K562 (cell line): ENCODE measurements around the gene TNFSF13. TPM values are rescaled to one million over a fixed set of nuclear protein-coding genes. Genes with fewer than 3 reads are reported as not detected.

Source experiments
- ATF1 ChIP-seq, 2 experiments: fragments of 450-650 bp in 1 of 2; IDR thresholded peaks; 2 replicates each; pipeline ENCODE4 v1.6.1; 2016; ENCODE audit warnings: missing compliant biosample characterization in 1 of 2, missing genetic modification characterization in 1 of 2
- BHLHE40 ChIP-seq: IDR thresholded peaks from 2 replicates; pipeline ENCODE4 v1.6.1; 2011; ENCODE audit warnings: low read length, improper control_type of control experiment
- BRCA1 ChIP-seq, 2 experiments: fragments of 450-650 bp in 1 of 2; sonication (generic) in 1 of 2; formaldehyde crosslinking in 1 of 2; IDR thresholded peaks; 2 replicates each; pipeline versions ENCODE4 v1.5.0 to v1.6.1; 2017 to 2020; ENCODE audit warnings: mild to moderate bottlenecking in 1 of 2, missing genetic modification reagents in 1 of 2
- CBX3 ChIP-seq, 2 experiments: IDR thresholded peaks; 1 replicate in 1 of 2; 2 replicates in 1 of 2; pipeline ENCODE4 v1.6.1; 2012; ENCODE audit warnings: inconsistent platforms in 2 of 2, low read length in 2 of 2, borderline replicate concordance in 1 of 2, control low read depth in 1 of 2
- CREB1 ChIP-seq, 2 experiments: sonication (generic) in 1 of 2; formaldehyde crosslinking in 1 of 2; IDR thresholded peaks; 2 replicates each; pipeline versions ENCODE4 v1.6.1 to v1.8.0; 2012 to 2022; ENCODE audit warnings: inconsistent platforms in 1 of 2, mild to moderate bottlenecking in 1 of 2, missing genetic modification reagents in 1 of 2, moderate library complexity in 1 of 2
- ESRRB ChIP-seq: fragments of 250-450 bp; sonication (Bioruptor Pico); IDR thresholded peaks from 2 replicates; pipeline ENCODE4 v1.5.0; 2020; ENCODE audit warnings: mild to moderate bottlenecking, moderate library complexity, borderline replicate concordance
- FOXK2 ChIP-seq, 2 experiments: fragments of 450-650 bp; IDR thresholded peaks in 1 of 2; conservative IDR thresholded peaks in 1 of 2; 2 replicates each; pipeline ENCODE4 v1.6.1; 2016; ENCODE audit warnings: low read depth in 2 of 2, mild to moderate bottlenecking in 1 of 2
- HMGN3 ChIP-seq: IDR thresholded peaks from 2 replicates; pipeline ENCODE4 v1.6.1; 2011; ENCODE audit warnings: borderline replicate concordance, low read depth, mild to moderate bottlenecking, mixed read lengths, low read length; ENCODE audit not compliant: insufficient read length; ENCODE audit errors: extremely low read depth
- LEF1 ChIP-seq: fragments of 450-650 bp; IDR thresholded peaks from 2 replicates; pipeline ENCODE4 v1.6.1; 2016; ENCODE audit warnings: mild to moderate bottlenecking
- MEF2D ChIP-seq: conservative IDR thresholded peaks from 2 replicates; pipeline ENCODE4 v1.6.1; 2016; ENCODE audit warnings: low read depth, missing genetic modification characterization, missing compliant biosample characterization
- NR2F6 ChIP-seq: fragments of 450-650 bp; formaldehyde crosslinking; IDR thresholded peaks from 2 replicates; pipeline ENCODE4 v1.4.0; 2020; ENCODE audit warnings: mild to moderate bottlenecking
- PHB ChIP-seq: fragments of 250-450 bp; sonication (Bioruptor Pico); IDR thresholded peaks from 2 replicates; pipeline ENCODE4 v1.5.0; 2021
- ZBED1 ChIP-seq: IDR thresholded peaks from 2 replicates; pipeline ENCODE4 v1.6.1; 2014
- ZKSCAN1 ChIP-seq: fragments of 150-350 bp; IDR thresholded peaks from 2 replicates; pipeline ENCODE4 v1.6.1; 2016; ENCODE audit warnings: low read depth, low read length
- ZNF124 ChIP-seq: sonication (generic); formaldehyde crosslinking; IDR thresholded peaks from 2 replicates; pipeline ENCODE4 v1.8.1; 2022; ENCODE audit warnings: missing genetic modification reagents
- ZNF282 ChIP-seq: sonication (generic); formaldehyde crosslinking; IDR thresholded peaks from 2 replicates; pipeline ENCODE4 v1.8.1; 2023; ENCODE audit warnings: missing genetic modification reagents
- ZNF583 ChIP-seq: fragments of 250-450 bp; sonication (Bioruptor Pico); IDR thresholded peaks from 2 replicates; pipeline ENCODE4 v1.4.0; 2020
- polyA plus RNA-seq, 8 experiments: library from polyadenylated mRNA; depleted of rRNA in 4 of 8; stranded (reverse) in 5 of 8; unstranded in 3 of 8; fragments of >200 nt; fragmentation: Nextera tagmentation in 2 of 8; fragmentation: Illumina TruSeq in 1 of 8; extraction: Ambion mirVana in 2 of 8; extraction: Trizol in 1 of 8; gene quantifications; 2 replicates each; pipeline versions ENCODE4 v1.2.1 to v1.2.3, GENCODE V29; 2011 to 2014; ENCODE audit warnings: inconsistent platforms in 1 of 8, missing spikeins in 1 of 8
- total RNA-seq, 7 experiments: library from RNA; depleted of rRNA in 6 of 7; stranded (reverse); fragments of >200 nt in 6 of 7; fragmentation: Illumina TruSeq in 2 of 7; extraction: Trizol in 2 of 7; gene quantifications; 2 replicates each; pipeline versions ENCODE4 v1.2.1 to v1.2.3, GENCODE V29; 2011 to 2021; ENCODE audit warnings: low replicate concordance in 1 of 7
- TF ChIP-seq, protein P1 (sequence below): fragments of 250-450 bp; sonication (Bioruptor Pico); IDR thresholded peaks from 2 replicates; pipeline ENCODE4 v1.4.0; 2020; ENCODE audit warnings: mild to moderate bottlenecking
- TF ChIP-seq, protein P2 (sequence below): IDR thresholded peaks from 2 replicates; pipeline ENCODE4 v1.6.1; 2016; ENCODE audit warnings: missing genetic modification characterization, missing compliant biosample characterization
- TF ChIP-seq, protein P3 (sequence below): fragments of 250-450 bp; sonication (Bioruptor Pico); IDR thresholded peaks from 2 replicates; pipeline ENCODE4 v1.8.0; 2021; ENCODE audit warnings: borderline replicate concordance, mild to moderate bottlenecking, moderate library complexity; ENCODE audit not compliant: poor library complexity, severe bottlenecking
- TF ChIP-seq, protein P4 (sequence below): fragments of 250-450 bp; sonication (Bioruptor Pico); IDR thresholded peaks from 2 replicates; pipeline ENCODE4 v1.5.0; 2020; ENCODE audit warnings: mild to moderate bottlenecking
- TF ChIP-seq, protein P5 (sequence below), 2 experiments: fragments of 450-650 bp; conservative IDR thresholded peaks; 2 replicates each; pipeline ENCODE4 v1.6.1; 2017; ENCODE audit warnings: mild to moderate bottlenecking in 2 of 2, moderate library complexity in 2 of 2
- TF ChIP-seq, protein P6 (sequence below): sonication (generic); formaldehyde crosslinking; IDR thresholded peaks from 2 replicates; pipeline ENCODE4 v1.8.0; 2022; ENCODE audit warnings: missing genetic modification reagents, mild to moderate bottlenecking, borderline replicate concordance

TNFSF13 gene
- total and polyA plus RNA-seq, 9 of the 15 experiments (the other 6 are each of a cell fraction or from before 2014, with no cell fraction given) = 0.04 to 0.51 (median 0.19) TPM; not detected in 1

DNA sequence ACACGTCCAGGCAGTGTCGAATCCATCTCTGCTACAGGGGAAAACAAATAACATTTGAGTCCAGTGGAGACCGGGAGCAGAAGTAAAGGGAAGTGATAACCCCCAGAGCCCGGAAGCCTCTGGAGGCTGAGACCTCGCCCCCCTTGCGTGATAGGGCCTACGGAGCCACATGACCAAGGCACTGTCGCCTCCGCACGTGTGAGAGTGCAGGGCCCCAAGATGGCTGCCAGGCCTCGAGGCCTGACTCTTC is 13.7 kb downstream of the TNFSF13 start (continued):
- TF ChIP-seq, protein P1, sequence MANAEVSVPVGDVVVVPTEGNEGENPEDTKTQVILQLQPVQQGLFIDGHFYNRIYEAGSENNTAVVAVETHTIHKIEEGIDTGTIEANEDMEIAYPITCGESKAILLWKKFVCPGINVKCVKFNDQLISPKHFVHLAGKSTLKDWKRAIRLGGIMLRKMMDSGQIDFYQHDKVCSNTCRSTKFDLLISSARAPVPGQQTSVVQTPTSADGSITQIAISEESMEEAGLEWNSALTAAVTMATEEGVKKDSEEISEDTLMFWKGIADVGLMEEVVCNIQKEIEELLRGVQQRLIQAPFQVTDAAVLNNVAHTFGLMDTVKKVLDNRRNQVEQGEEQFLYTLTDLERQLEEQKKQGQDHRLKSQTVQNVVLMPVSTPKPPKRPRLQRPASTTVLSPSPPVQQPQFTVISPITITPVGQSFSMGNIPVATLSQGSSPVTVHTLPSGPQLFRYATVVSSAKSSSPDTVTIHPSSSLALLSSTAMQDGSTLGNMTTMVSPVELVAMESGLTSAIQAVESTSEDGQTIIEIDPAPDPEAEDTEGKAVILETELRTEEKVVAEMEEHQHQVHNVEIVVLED (CRISPR knock-in tag) = no peak
- no peak for TF ChIP-seq CREB1 (IDR thresholded peaks at IDR 0.05)
- no peak for TF ChIP-seq CREB1 (CRISPR knock-in tag; IDR thresholded peaks at IDR 0.05)
- no peak for TF ChIP-seq NR2F6
- no peak for TF ChIP-seq ZBED1
- no peak for TF ChIP-seq ZNF583 (CRISPR knock-in tag)
- no peak for TF ChIP-seq ATF1 (CRISPR knock-in tag; IDR thresholded peaks at IDR 0.05)
- TF ChIP-seq ATF1 (tag; IDR thresholded peaks at IDR 0.05) = no peak
- TF ChIP-seq ZKSCAN1 = no peak
- TF ChIP-seq, protein P2, sequence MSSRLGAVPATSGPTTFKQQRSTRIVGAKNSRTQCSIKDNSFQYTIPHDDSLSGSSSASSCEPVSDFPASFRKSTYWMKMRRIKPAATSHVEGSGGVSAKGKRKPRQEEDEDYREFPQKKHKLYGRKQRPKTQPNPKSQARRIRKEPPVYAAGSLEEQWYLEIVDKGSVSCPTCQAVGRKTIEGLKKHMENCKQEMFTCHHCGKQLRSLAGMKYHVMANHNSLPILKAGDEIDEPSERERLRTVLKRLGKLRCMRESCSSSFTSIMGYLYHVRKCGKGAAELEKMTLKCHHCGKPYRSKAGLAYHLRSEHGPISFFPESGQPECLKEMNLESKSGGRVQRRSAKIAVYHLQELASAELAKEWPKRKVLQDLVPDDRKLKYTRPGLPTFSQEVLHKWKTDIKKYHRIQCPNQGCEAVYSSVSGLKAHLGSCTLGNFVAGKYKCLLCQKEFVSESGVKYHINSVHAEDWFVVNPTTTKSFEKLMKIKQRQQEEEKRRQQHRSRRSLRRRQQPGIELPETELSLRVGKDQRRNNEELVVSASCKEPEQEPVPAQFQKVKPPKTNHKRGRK = no peak
- no peak for TF ChIP-seq PHB
- TF ChIP-seq ZNF124 (CRISPR knock-in tag) = no peak
- TF ChIP-seq, protein P3, sequence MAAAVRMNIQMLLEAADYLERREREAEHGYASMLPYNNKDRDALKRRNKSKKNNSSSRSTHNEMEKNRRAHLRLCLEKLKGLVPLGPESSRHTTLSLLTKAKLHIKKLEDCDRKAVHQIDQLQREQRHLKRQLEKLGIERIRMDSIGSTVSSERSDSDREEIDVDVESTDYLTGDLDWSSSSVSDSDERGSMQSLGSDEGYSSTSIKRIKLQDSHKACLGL (CRISPR knock-in tag) = peak; percentile 87
- TF ChIP-seq MEF2D (tag) = no peak
- TF ChIP-seq CBX3 (IDR thresholded peaks at IDR 0.05; ENCODE audit: borderline replicate concordance in 1 of 2, low read length in 2 of 2) = no peak
- peak; percentile 63 to 64; a peak in 2 of 4 replicates for TF ChIP-seq FOXK2 (conservative IDR thresholded peaks at IDR 0.05 in 1 of 2, IDR thresholded peaks at IDR 0.05 in 1 of 2; ENCODE audit: low read depth in 2 of 2)
- TF ChIP-seq, protein P4, sequence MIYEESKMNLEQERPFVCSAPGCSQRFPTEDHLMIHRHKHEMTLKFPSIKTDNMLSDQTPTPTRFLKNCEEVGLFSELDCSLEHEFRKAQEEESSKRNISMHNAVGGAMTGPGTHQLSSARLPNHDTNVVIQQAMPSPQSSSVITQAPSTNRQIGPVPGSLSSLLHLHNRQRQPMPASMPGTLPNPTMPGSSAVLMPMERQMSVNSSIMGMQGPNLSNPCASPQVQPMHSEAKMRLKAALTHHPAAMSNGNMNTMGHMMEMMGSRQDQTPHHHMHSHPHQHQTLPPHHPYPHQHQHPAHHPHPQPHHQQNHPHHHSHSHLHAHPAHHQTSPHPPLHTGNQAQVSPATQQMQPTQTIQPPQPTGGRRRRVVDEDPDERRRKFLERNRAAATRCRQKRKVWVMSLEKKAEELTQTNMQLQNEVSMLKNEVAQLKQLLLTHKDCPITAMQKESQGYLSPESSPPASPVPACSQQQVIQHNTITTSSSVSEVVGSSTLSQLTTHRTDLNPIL (CRISPR knock-in tag) = no peak
- TF ChIP-seq LEF1 = no peak
- TF ChIP-seq, protein P5, sequence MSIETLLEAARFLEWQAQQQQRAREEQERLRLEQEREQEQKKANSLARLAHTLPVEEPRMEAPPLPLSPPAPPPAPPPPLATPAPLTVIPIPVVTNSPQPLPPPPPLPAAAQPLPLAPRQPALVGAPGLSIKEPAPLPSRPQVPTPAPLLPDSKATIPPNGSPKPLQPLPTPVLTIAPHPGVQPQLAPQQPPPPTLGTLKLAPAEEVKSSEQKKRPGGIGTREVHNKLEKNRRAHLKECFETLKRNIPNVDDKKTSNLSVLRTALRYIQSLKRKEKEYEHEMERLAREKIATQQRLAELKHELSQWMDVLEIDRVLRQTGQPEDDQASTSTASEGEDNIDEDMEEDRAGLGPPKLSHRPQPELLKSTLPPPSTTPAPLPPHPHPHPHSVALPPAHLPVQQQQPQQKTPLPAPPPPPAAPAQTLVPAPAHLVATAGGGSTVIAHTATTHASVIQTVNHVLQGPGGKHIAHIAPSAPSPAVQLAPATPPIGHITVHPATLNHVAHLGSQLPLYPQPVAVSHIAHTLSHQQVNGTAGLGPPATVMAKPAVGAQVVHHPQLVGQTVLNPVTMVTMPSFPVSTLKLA (conservative IDR thresholded peaks at IDR 0.05) = peak; percentile 98 to 99
- TF ChIP-seq BRCA1 (IDR thresholded peaks at IDR 0.05) = no peak
- no peak for TF ChIP-seq BRCA1 (CRISPR knock-in tag; IDR thresholded peaks at IDR 0.05)
- TF ChIP-seq ESRRB (CRISPR knock-in tag) = no peak
- no peak for TF ChIP-seq ZNF282 (CRISPR knock-in tag)
- peak; percentile 99 for TF ChIP-seq BHLHE40
- TF ChIP-seq, protein P6, sequence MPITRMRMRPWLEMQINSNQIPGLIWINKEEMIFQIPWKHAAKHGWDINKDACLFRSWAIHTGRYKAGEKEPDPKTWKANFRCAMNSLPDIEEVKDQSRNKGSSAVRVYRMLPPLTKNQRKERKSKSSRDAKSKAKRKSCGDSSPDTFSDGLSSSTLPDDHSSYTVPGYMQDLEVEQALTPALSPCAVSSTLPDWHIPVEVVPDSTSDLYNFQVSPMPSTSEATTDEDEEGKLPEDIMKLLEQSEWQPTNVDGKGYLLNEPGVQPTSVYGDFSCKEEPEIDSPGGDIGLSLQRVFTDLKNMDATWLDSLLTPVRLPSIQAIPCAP = no peak
- no peak for TF ChIP-seq HMGN3
